HFF-Myc (cell line): Measurements from ENCODE around the gene SLC38A8.

Experiments used
- DNase-seq: peaks from one replicate; pipeline ENCODE4 v3.0.0-alpha.2; 2011; ENCODE audit warnings: low read depth; ENCODE audit errors: extremely low read depth
- H3K4me3 ChIP-seq: replicated peaks from 2 replicates; pipeline ENCODE4 v1.5.1; 2011; ENCODE audit warnings: low read depth, mild to moderate bottlenecking, control low read depth, low read length
- CTCF ChIP-seq: IDR thresholded peaks from 2 replicates; pipeline ENCODE4 v1.5.1; 2012; ENCODE audit warnings: mild to moderate bottlenecking, low read depth, low read length, control low read depth; ENCODE audit errors: missing control alignments

Gene SLC38A8

DNA sequence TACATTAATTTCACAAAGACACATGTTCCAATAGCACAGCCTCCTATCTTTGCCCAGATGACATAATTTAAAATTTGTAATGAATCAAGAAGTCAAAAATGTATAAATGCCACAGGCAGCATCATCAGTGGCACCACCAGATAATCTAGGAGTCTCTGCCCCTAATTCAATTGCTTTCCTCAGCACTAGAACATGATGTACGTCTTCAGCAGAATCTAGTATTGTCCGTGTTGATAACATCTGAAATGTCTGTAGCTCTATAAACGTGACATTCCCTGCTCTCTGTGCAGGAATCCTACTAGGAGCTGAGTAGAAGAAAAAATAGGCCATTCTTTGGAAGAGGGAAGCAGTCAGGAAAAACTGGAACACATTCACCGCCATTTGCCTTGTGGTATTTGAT is 21.4 kb upstream of the SLC38A8 start:
- DNase-seq: no peak
- no peak for TF ChIP-seq CTCF
- H3K4me3 ChIP-seq: no peak overlapping the region

DNA sequence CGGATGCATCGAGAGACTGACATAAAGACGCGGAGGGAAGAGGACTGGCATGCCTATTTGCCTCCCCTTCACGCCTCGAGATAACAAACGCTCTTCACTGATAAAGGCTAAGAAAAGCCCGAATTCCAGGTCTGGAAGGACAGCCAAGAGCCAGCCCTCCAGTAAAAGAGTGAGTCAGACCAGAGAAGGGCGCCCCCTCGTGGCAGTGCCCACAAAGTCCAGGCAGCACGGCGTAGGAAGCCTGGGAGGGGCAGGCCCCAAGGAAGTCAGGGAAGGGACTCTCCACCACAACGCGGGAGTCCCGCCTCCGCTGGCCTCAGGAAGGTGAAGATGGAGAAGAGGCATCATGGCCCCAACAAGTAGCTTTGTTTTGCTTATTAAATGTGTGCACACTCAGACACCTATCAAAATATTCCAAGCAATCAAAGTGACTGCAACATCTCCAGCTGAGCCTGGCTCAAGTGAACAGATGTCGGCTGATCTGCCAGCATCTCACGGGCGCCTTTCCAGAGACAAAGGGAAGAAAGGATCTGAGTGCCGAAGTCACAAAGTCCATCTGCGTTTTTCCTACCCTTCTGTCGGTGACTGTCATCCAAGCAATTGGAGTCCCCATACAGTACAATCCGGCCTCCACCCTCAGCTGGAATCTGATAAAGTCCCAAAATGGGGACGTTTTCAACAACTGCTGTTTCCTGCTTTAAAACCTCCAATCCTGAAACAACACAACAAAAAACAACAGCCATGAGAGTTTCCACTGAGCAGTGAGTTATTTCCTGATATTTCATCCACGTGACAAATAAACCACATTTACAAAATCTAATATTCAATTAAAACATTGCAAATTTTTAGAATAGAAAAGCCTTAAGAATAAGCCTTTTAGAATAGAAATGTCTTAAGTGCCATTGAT is 20.4 kb upstream of the SLC38A8 start:
- peak; percentile 91 for TF ChIP-seq CTCF
- no peak overlapping the region for H3K4me3 ChIP-seq

DNA sequence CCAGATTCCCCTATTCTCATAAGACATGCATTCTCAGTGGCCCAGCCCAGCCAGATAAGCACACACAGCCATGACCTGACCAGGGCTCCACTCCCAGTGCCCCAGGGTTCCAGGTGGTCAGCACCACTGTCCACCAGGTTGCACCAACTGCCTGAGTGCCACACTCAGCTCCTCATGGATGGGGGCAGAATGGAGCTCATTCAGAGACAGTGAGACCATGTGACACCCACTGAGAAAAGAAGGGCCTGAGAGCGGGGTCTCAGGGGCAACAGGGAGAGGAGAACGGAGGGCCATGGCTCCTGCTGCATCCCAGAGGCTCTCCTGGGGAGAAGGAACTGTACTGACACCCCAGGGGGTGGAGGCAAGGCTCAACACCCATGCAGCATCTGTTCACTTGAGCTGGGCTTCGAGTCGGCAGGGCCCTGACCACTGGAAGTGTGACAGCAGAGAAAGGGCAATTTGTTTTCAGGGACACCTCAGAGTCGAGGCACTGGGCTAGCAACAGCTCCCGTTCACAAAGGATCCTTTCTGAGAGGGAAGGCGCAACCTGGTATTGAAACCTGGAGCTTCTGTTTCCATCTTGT is 18.7 kb upstream of the SLC38A8 start:
- DNase-seq: no peak
- no peak overlapping the region for H3K4me3 ChIP-seq
- TF ChIP-seq CTCF: no peak

More for the DNA sequence above, 20.4 kb upstream of the SLC38A8 start:
- peak; percentile 40 for DNase-seq

DNA sequence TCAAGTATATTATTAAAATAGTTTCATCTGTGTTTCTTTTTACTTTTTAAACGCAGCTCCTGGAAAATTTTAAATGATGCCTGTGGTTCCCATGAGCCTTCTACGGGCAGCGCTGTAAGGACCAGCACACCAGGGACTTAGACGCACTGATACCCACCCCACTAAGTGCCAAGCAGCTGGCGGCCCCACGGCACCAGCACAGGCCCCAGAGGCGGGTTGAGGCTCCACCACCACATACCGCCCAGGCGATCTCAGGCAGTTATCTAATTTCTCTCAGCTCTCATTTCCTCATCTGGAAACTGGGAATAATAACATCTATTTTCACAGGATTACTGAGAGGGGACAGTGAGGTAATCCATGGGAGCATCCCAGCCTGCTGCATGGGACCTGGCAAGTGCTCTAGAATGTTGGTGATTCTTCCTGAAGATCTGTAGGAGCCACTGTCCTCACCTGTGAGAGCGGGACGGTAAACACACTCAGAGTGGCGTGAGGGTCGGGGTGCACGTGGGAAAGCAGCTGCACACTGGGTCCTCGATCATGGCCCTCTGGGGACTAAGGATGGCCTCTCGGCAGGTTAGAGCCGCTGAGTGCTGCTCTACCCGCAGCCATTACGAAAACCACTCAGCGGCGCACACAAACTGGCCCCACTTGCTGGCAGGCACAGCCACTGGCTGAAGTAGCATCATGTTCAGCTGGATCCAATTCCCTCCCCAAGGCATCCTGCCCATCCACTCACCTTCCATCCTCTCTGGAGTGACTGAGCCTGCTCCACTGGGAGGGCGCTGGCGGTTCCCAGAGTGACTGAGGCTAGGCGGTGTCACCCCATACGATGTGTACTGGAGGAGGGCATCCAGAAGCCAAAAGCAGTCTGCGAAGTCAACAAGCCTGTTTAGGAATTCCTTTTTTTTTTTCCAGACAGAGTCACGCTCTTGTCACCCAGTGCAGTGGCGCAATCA is 17.6 kb upstream of the SLC38A8 start:
- H3K4me3 ChIP-seq: no peak overlapping the region
- no peak for DNase-seq
- no peak for TF ChIP-seq CTCF

DNA sequence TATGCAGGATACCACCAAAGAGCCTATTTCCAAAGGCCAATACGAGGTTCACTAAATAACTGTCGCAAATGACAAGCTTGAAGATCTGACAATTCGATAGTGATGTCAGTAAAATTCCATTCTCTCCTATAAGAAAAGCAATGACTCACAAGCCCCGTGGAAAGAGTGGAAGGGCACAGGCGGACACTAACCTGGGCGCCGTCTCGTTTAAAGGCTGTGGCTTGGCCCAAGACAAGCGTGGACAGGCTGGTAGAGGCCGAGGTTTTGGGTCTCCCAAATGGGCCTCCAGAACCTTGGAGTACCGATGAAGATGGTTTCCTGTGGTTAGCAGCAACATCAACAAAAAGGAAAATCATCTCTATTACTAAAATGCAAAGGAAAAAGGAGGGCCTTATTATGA is 16.5 kb upstream of the SLC38A8 start:
- no peak for TF ChIP-seq CTCF
- no peak overlapping the region for H3K4me3 ChIP-seq
- DNase-seq: no peak

DNA sequence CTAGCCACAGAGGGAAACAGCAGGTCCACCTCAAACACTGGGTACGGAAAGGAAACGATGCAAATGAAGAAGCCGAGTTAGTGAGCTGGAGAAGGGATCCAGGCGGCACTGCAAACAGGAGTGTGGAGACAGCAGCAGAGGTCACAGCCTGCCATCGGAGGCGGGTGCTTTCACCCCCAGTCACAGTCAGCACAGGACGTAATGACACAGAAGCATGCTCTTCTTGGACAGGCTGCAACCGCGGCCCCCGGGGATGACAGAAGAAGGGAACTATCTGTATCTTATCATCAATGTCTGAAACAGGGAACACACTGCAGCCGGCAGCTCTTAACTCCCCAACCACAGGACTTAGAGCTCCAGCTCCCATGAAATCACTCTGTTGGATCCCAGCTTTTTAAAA is 16.1 kb upstream of the SLC38A8 start:
- DNase-seq: no peak
- no peak overlapping the region for H3K4me3 ChIP-seq

More for the DNA sequence above, 16.1 kb upstream of the SLC38A8 start:
- TF ChIP-seq CTCF: no peak
